ENCODE results near the gene DOK5.

DNA sequence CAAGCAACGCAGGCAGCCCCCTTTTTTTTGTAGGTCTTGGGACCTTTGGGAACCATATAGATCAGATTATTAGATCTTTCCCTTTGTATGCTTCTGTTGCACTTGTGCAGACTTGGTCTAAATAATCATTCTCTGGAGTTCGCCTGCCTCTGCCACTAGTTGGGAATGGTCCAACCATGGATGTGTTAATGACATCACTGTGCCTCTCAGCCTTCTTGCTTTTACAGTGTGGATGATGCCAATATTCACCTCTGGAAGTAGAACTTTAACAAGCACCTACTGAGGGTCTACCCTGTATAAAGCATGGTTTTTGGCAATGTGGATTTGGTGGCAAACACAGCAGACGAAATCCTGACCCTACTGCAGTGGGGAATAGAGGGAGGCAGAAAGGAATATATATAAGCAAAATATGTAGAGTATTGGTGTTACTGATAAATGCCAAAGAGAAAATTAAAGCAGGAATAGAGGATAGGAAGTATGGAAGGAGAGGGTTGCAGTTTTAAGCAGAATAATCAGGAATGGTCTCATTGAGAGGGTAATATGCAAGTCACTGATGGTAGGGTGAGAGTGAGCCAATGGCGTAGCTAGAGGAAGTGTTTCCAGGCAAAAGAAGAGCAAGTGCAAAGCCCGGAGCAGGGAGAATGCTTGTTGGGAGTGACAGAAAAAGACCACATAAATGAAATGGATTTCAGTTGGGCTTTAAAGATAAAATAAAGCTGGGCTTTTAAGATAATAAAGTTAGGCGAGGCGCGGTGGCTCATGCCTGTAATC, 97.5 kb downstream of the DOK5 start:
- TF ChIP-seq CTCF (conservative IDR thresholded peaks at IDR 0.05) = no peak
- no peak for TF ChIP-seq ZFX (IDR thresholded peaks at IDR 0.05)
